Spinal cord (tissue), 10 donors: ENCODE data around the gene DENND1C. TPM values are rescaled to one million over a fixed set of nuclear protein-coding genes. Genes with fewer than 3 reads are reported as not detected.
A peak's percentile ranks its signal among the peaks of the same experiment; 100 is the strongest.

ENCODE experiments used
- DNase-seq, 6 donors: peaks; one replicate each; pipeline versions ENCODE4 v3.0.0 to v3.0.0-alpha.2; 2013 to 2015; ENCODE audit warnings: low spot score in 6 of 6, low read depth in 4 of 6
- H3K27ac ChIP-seq: one replicate; pipeline ENCODE4 v1.5.1; 2013; ENCODE audit warnings: low read depth, low read length, control low read depth
- H3K27me3 ChIP-seq: one replicate; pipeline ENCODE4 v1.6.1; 2013; ENCODE audit warnings: low read length; ENCODE audit not compliant: control insufficient read depth, insufficient read depth
- H3K36me3 ChIP-seq: one replicate; pipeline ENCODE4 v1.6.1; 2013; ENCODE audit warnings: low read length; ENCODE audit not compliant: control insufficient read depth, insufficient read depth
- H3K4me1 ChIP-seq: one replicate; pipeline ENCODE4 v1.6.1; 2013; ENCODE audit warnings: low read length; ENCODE audit not compliant: control insufficient read depth, insufficient read depth
- H3K4me3 ChIP-seq: one replicate; pipeline ENCODE4 v1.5.1; 2013; ENCODE audit warnings: low read depth, low read length, control low read depth
- H3K9me3 ChIP-seq: one replicate; pipeline ENCODE4 v1.6.1; 2013; ENCODE audit warnings: low read length; ENCODE audit not compliant: control insufficient read depth, insufficient read depth
- WGBS: methylation state at CpG from one replicate; pipeline ENCODE4 v1.1.5; 2013; ENCODE audit warnings: missing lambda C conversion rate; ENCODE audit not compliant: insufficient coverage; 5-methylcytosine and 5-hydroxymethylcytosine counted together
- polyA plus RNA-seq, 2 donors: library from polyadenylated mRNA; unstranded; fragments of 120-200 nt; gene quantifications; one replicate each; pipeline ENCODE4 v1.2.1, GENCODE V29; 2013; ENCODE audit not compliant: insufficient read length in 2 of 2
- total RNA-seq, 2 donors: library from RNA; depleted of rRNA in 1 of 2; stranded (reverse); fragments of 120-200 nt in 1 of 2; fragments of >200 nt in 1 of 2; gene quantifications; one replicate each; pipeline versions ENCODE4 v1.2.3 to v1.2.4, GENCODE V29; 2013 to 2014
- donor health status: healthy.

Gene DENND1C
- total and polyA plus RNA-seq, 4 donors = 0.28 to 2.4 (median 1.4) TPM

- Histone ChIP-seq H3K4me3 (no peak overlapping the region), H3K27me3 (no peaks in the 10 kb centered on the region), H3K36me3 (no peaks in the 10 kb centered on the region), H3K9me3 (no peaks in the 10 kb centered on the region), H3K4me1 (peaks cover 2% of the 10 kb centered on the region), H3K27ac (no peak overlapping the region)
- DNase-seq = no peak
- WGBS = 65% methylated on average over 19 of the region's 20 CpGs
These were observed 40.4 kb upstream of the DENND1C start for GRCh38 chr19:6521718-6522646.

- Histone ChIP-seq H3K4me3 (no peak overlapping the region), H3K36me3 (no peaks in the 10 kb centered on the region), H3K4me1 (peaks cover 12% of the 10 kb centered on the region), H3K27ac (no peak overlapping the region), H3K9me3 (no peaks in the 10 kb centered on the region), H3K27me3 (no peaks in the 10 kb centered on the region)
- 100% methylated on average over 1 of the region's 2 CpGs for WGBS
- no peak for DNase-seq
These were observed 37.7 kb upstream of the DENND1C start for GRCh38 chr19:6519289-6519688.

- Histone ChIP-seq H3K27me3 (no peaks in the 10 kb centered on the region), H3K27ac (no peak overlapping the region), H3K4me3 (no peak overlapping the region), H3K4me1 (peaks cover 12% of the 10 kb centered on the region), H3K36me3 (no peaks in the 10 kb centered on the region), H3K9me3 (no peaks in the 10 kb centered on the region)
- DNase-seq = no peak
- 61% methylated on average over 11 of the region's 14 CpGs for WGBS
These were observed 36.7 kb upstream of the DENND1C start for GRCh38 chr19:6518145-6518911.

GRCh38 chr19:6516659-6517291 lies 35.2 kb upstream of the DENND1C start:
- Histone ChIP-seq H3K4me3 (peak overlapping the region; percentile 50), H3K27me3 (no peaks in the 10 kb centered on the region), H3K9me3 (no peaks in the 10 kb centered on the region), H3K36me3 (no peaks in the 10 kb centered on the region), H3K4me1 (peaks cover 12% of the 10 kb centered on the region), H3K27ac (peak overlapping the region; percentile 36)
- peak in 3 of 6 donors; percentile 58 to 94 (median 90) for DNase-seq
- WGBS = under 1% methylated on average over 38 of the region's 38 CpGs

- Histone ChIP-seq H3K27me3 (no peaks in the 10 kb centered on the region), H3K4me1 (peaks cover 12% of the 10 kb centered on the region), H3K4me3 (peak overlapping the region; percentile 50), H3K36me3 (no peaks in the 10 kb centered on the region), H3K27ac (peak overlapping the region; percentile 36), H3K9me3 (no peaks in the 10 kb centered on the region)
- WGBS = 2% methylated on average over 23 of the region's 26 CpGs
- peak in 4 of 6 donors; percentile 41 to 97 (median 84) for DNase-seq
These were observed 34.6 kb upstream of the DENND1C start for GRCh38 chr19:6516018-6516658.

- 87% methylated on average over 13 of the region's 15 CpGs for WGBS
- Histone ChIP-seq H3K9me3 (no peaks in the 10 kb centered on the region), H3K4me3 (no peak overlapping the region), H3K27ac (no peak overlapping the region), H3K4me1 (peaks cover 22% of the 10 kb centered on the region), H3K36me3 (no peaks in the 10 kb centered on the region), H3K27me3 (no peaks in the 10 kb centered on the region)
- no peak for DNase-seq
These were observed 33.4 kb upstream of the DENND1C start for GRCh38 chr19:6514926-6515544.

- Histone ChIP-seq H3K4me1 (peaks cover 30% of the 10 kb centered on the region), H3K27ac (no peak overlapping the region), H3K36me3 (no peaks in the 10 kb centered on the region), H3K27me3 (no peaks in the 10 kb centered on the region), H3K4me3 (no peak overlapping the region), H3K9me3 (no peaks in the 10 kb centered on the region)
- no peak for DNase-seq
- 69% methylated on average over 6 of the region's 9 CpGs for WGBS
These were observed 32.5 kb upstream of the DENND1C start for GRCh38 chr19:6514089-6514488.

- no peaks in the 10 kb centered on the region for H3K27me3 ChIP-seq
- no peak overlapping the region for H3K27ac ChIP-seq
- H3K36me3 ChIP-seq = no peaks in the 10 kb centered on the region
- no peak overlapping the region for H3K4me3 ChIP-seq
- WGBS = 80% methylated on average over 6 of the region's 7 CpGs
- H3K9me3 ChIP-seq = no peaks in the 10 kb centered on the region
- H3K4me1 ChIP-seq = peaks cover 20% of the 10 kb centered on the region
- no peak for DNase-seq
These were observed 29.0 kb upstream of the DENND1C start for GRCh38 chr19:6510618-6511017.
